WTC11 (cell line): ENCODE measurements around the gene CRKL. TPM values are rescaled to one million over a fixed set of nuclear protein-coding genes. Genes with fewer than 3 reads are reported as not detected.

Source experiments
- ATAC-seq: fragments of 200-7000 bp; cut with Tn5 transposase; 2 replicates; pipeline ENCODE4 v1.10.0; 2021; ENCODE audit warnings: mild to moderate bottlenecking, moderate library complexity
- CTCF ChIA-PET: fragments of 300-600 bp; sonication (Branson Sonifier 250); formaldehyde crosslinking; loops from one replicate; lab custom pipeline; 2021; ENCODE audit warnings: antibody characterized with exemption; lab: Charles Lee
- POLR2A ChIA-PET: fragments of 350-600 bp; sonication (Branson Sonifier 250); formaldehyde crosslinking; loops from one replicate; lab custom pipeline; 2021; ENCODE audit warnings: antibody characterized with exemption; lab: Charles Lee
- DNase-seq: peaks from one replicate; pipeline ENCODE4 v3.0.0; 2021; ENCODE audit warnings: low spot score
- H3K27ac Mint-ChIP-seq: 2 replicates; pipeline ENCODE4 v1.8.0; 2021; ENCODE audit warnings: mixed read lengths
- H3K27me3 Mint-ChIP-seq: 2 replicates; pipeline ENCODE4 v1.8.0; 2021; ENCODE audit warnings: low read depth, mild to moderate bottlenecking, moderate library complexity, mixed read lengths
- H3K36me3 Mint-ChIP-seq: 2 replicates; pipeline ENCODE4 v1.8.0; 2021; ENCODE audit warnings: mixed read lengths
- H3K4me1 Mint-ChIP-seq: 2 replicates; pipeline ENCODE4 v1.8.0; 2022; ENCODE audit warnings: mixed read lengths
- H3K4me3 Mint-ChIP-seq: 2 replicates; pipeline ENCODE4 v1.8.0; 2021; ENCODE audit warnings: mild to moderate bottlenecking, moderate library complexity, mixed read lengths
- H3K9me3 Mint-ChIP-seq: 2 replicates; pipeline ENCODE4 v1.8.0; 2021; ENCODE audit warnings: mixed read lengths
- AFF4 ChIP-seq: sonication (generic); formaldehyde crosslinking; IDR thresholded peaks from 2 replicates; pipeline ENCODE4 v1.8.1; 2023; ENCODE audit warnings: mild to moderate bottlenecking, missing genetic modification reagents, borderline replicate concordance
- CBFB ChIP-seq: sonication (generic); formaldehyde crosslinking; IDR thresholded peaks from 2 replicates; pipeline ENCODE4 v1.8.1; 2022; ENCODE audit warnings: mild to moderate bottlenecking, low read depth, missing genetic modification reagents
- CDX4 ChIP-seq: fragments of 250-450 bp; sonication (Bioruptor Pico); IDR thresholded peaks from 2 replicates; pipeline ENCODE4 v1.9.0; 2021; ENCODE audit warnings: moderate library complexity, mild to moderate bottlenecking, inconsistent platforms, borderline replicate concordance
- EMX1 ChIP-seq: fragments of 250-450 bp; sonication (Bioruptor Pico); IDR thresholded peaks from 2 replicates; pipeline ENCODE4 v1.8.0; 2021; ENCODE audit warnings: mild to moderate bottlenecking
- ETV6 ChIP-seq: sonication (generic); formaldehyde crosslinking; IDR thresholded peaks from 2 replicates; pipeline ENCODE4 v1.8.1; 2022; ENCODE audit warnings: mild to moderate bottlenecking, missing genetic modification reagents
- GABPB1 ChIP-seq: sonication (generic); formaldehyde crosslinking; IDR thresholded peaks from 2 replicates; pipeline ENCODE4 v1.8.1; 2023; ENCODE audit warnings: mild to moderate bottlenecking, missing genetic modification reagents
- IRF1 ChIP-seq: sonication (generic); formaldehyde crosslinking; IDR thresholded peaks from 2 replicates; pipeline ENCODE4 v1.8.0; 2023; ENCODE audit warnings: missing genetic modification reagents
- IRF2 ChIP-seq: sonication (generic); formaldehyde crosslinking; IDR thresholded peaks from 2 replicates; pipeline ENCODE4 v1.8.0; 2022; ENCODE audit warnings: low read depth, missing genetic modification reagents, borderline replicate concordance
- MAX ChIP-seq: sonication (generic); formaldehyde crosslinking; IDR thresholded peaks from 2 replicates; pipeline ENCODE4 v1.8.0; 2022; ENCODE audit warnings: mild to moderate bottlenecking, missing genetic modification reagents
- MLX ChIP-seq: sonication (generic); formaldehyde crosslinking; IDR thresholded peaks from 2 replicates; pipeline ENCODE4 v1.8.1; 2023; ENCODE audit warnings: mild to moderate bottlenecking, missing genetic modification reagents, moderate library complexity
- NR2C2 ChIP-seq: sonication (generic); formaldehyde crosslinking; IDR thresholded peaks from 2 replicates; pipeline ENCODE4 v1.8.0; 2022; ENCODE audit warnings: mild to moderate bottlenecking, missing genetic modification reagents
- OVOL2 ChIP-seq: fragments of 250-450 bp; sonication (Bioruptor Pico); IDR thresholded peaks from 2 replicates; pipeline ENCODE4 v1.9.0; 2021; ENCODE audit warnings: mild to moderate bottlenecking, borderline replicate concordance
- PRDM15 ChIP-seq: sonication (generic); formaldehyde crosslinking; IDR thresholded peaks from 2 replicates; pipeline ENCODE4 v1.8.0; 2022; ENCODE audit warnings: missing genetic modification reagents
- PRRX2 ChIP-seq: fragments of 250-450 bp; sonication (Bioruptor Pico); IDR thresholded peaks from 2 replicates; pipeline ENCODE4 v1.8.0; 2021; ENCODE audit warnings: mild to moderate bottlenecking
- SOX15 ChIP-seq: fragments of 250-450 bp; sonication (Bioruptor Pico); IDR thresholded peaks from 2 replicates; pipeline ENCODE4 v1.9.0; 2021; ENCODE audit warnings: mild to moderate bottlenecking
- SP1 ChIP-seq: sonication (generic); formaldehyde crosslinking; conservative IDR thresholded peaks from 2 replicates; pipeline ENCODE4 v1.8.1; 2022; ENCODE audit warnings: missing genetic modification reagents
- TEAD1 ChIP-seq: sonication (generic); formaldehyde crosslinking; IDR thresholded peaks from 2 replicates; pipeline ENCODE4 v1.8.0; 2022; ENCODE audit warnings: mild to moderate bottlenecking, missing genetic modification reagents
- TEAD4 ChIP-seq: sonication (generic); formaldehyde crosslinking; IDR thresholded peaks from 2 replicates; pipeline ENCODE4 v1.8.0; 2022; ENCODE audit warnings: mild to moderate bottlenecking, missing genetic modification reagents
- TP53 ChIP-seq: sonication (generic); formaldehyde crosslinking; IDR thresholded peaks from 2 replicates; pipeline ENCODE4 v1.8.1; 2023; ENCODE audit warnings: mild to moderate bottlenecking, missing genetic modification reagents
- ZBTB43 ChIP-seq: sonication (generic); formaldehyde crosslinking; IDR thresholded peaks from 2 replicates; pipeline ENCODE4 v1.8.1; 2023; ENCODE audit warnings: mild to moderate bottlenecking, missing genetic modification reagents
- ZNF512 ChIP-seq: sonication (generic); formaldehyde crosslinking; IDR thresholded peaks from 2 replicates; pipeline ENCODE4 v1.8.1; 2022; ENCODE audit warnings: missing genetic modification reagents, borderline replicate concordance
- ZNF671 ChIP-seq: fragments of 250-450 bp; sonication (Bioruptor Pico); IDR thresholded peaks from 2 replicates; pipeline ENCODE4 v1.8.0; 2021; ENCODE audit warnings: mild to moderate bottlenecking
- total RNA-seq: library from RNA; stranded (reverse); gene quantifications from 3 replicates; pipeline ENCODE4 v1.2.3, GENCODE V29; 2021

Gene CRKL
- total RNA-seq, 1 experiment from 2014 or later: 114 TPM

- Mint-ChIP-seq H3K4me3 (no peak overlapping the region), H3K27me3 (no peaks in the 10 kb centered on the region), H3K36me3 (peaks cover 7% of the 10 kb centered on the region), H3K27ac (no peak overlapping the region), H3K4me1 (peaks cover 3% of the 10 kb centered on the region; the same call in 1 of the 2 replicates), H3K9me3 (no peaks in the 10 kb centered on the region)
- ChIA-PET POLR2A (interaction anchor here (0.6 kb wide), 1 partner anchor 10 kb away, joined by 3 read pairs; no protein-coding TSS in a partner anchor), CTCF (no interaction called here)
- DNase-seq: no peak
- no peak for TF ChIP-seq TEAD1 (CRISPR knock-in tag)
- no peak for TF ChIP-seq PRRX2 (CRISPR knock-in tag)
- no peak for TF ChIP-seq CBFB (CRISPR knock-in tag)
- no peak for TF ChIP-seq TP53 (CRISPR knock-in tag)
- no peak for TF ChIP-seq ETV6 (CRISPR knock-in tag)
- no peak for TF ChIP-seq ZNF671 (CRISPR knock-in tag)
- no peak for TF ChIP-seq IRF2 (CRISPR knock-in tag)
- TF ChIP-seq NR2C2 (CRISPR knock-in tag): no peak
- TF ChIP-seq MLX (CRISPR knock-in tag): no peak
- no peak for TF ChIP-seq ZBTB43 (CRISPR knock-in tag)
- no peak for TF ChIP-seq OVOL2 (CRISPR knock-in tag)
- no peak for TF ChIP-seq SP1 (CRISPR knock-in tag)
- no peak for TF ChIP-seq ZNF512 (CRISPR knock-in tag)
- TF ChIP-seq PRDM15: no peak
- TF ChIP-seq MAX (CRISPR knock-in tag): no peak
- TF ChIP-seq IRF1 (CRISPR knock-in tag): no peak
- TF ChIP-seq CDX4 (CRISPR knock-in tag): no peak
- ATAC-seq: no peak
These were observed 34.4 kb upstream of the CRKL start for GRCh38 chr22:20882855-20883254.

- no peak for DNase-seq
- no peak overlapping the region for H3K27ac Mint-ChIP-seq
- H3K27me3 Mint-ChIP-seq: no peaks in the 10 kb centered on the region
- H3K4me3 Mint-ChIP-seq: no peak overlapping the region
- no peaks in the 10 kb centered on the region for H3K9me3 Mint-ChIP-seq
- peaks cover 3% of the 10 kb centered on the region; the same call in 1 of the 2 replicates for H3K4me1 Mint-ChIP-seq
- CTCF ChIA-PET: interaction anchor here (2.1 to 2.5 kb wide), 4 partner anchors 10 to 97 kb away, joined by 16 to 72 read pairs (median 26); partner anchors contain the start of genes CRKL and LZTR1
- H3K36me3 Mint-ChIP-seq: peaks cover 11% of the 10 kb centered on the region; the same call in 1 of the 2 replicates
- ATAC-seq: no peak
- POLR2A ChIA-PET: no interaction called here
- TF ChIP-seq AFF4 (CRISPR knock-in tag) (no peak), SOX15 (CRISPR knock-in tag) (no peak), MLX (CRISPR knock-in tag) (no peak), GABPB1 (no peak), TEAD4 (no peak), EMX1 (CRISPR knock-in tag) (no peak)
These were observed 32.8 kb upstream of the CRKL start for GRCh38 chr22:20884454-20884853.
